BLaER1 (cell line): ENCODE data around the gene OR52E1.
"Not testable (repeated sequence)": the region's sequence is repeated elsewhere in the genome, so short reads cannot be mapped to it uniquely, and the experiment has no call there.

Source experiments
- H3K27ac ChIP-seq: shearing (Covaris generic); formaldehyde crosslinking; 2 replicates; pipeline ENCODE4 v1.8.1; 2022
- H3K27me3 ChIP-seq: shearing (Covaris generic); formaldehyde crosslinking; 2 replicates; pipeline ENCODE4 v1.8.1; 2022
- H3K36me3 ChIP-seq: shearing (Covaris generic); formaldehyde crosslinking; 2 replicates; pipeline ENCODE4 v1.8.1; 2022
- H3K4me1 ChIP-seq: shearing (Covaris generic); formaldehyde crosslinking; 2 replicates; pipeline ENCODE4 v1.8.1; 2022
- H3K4me2 ChIP-seq: shearing (Covaris generic); formaldehyde crosslinking; 2 replicates; pipeline ENCODE4 v1.8.1; 2022
- H3K4me3 ChIP-seq: shearing (Covaris generic); formaldehyde crosslinking; 2 replicates; pipeline ENCODE4 v1.8.1; 2022
- H3K9ac ChIP-seq: shearing (Covaris generic); formaldehyde crosslinking; 2 replicates; pipeline ENCODE4 v1.8.1; 2022
- H3K9me3 ChIP-seq: shearing (Covaris generic); formaldehyde crosslinking; 2 replicates; pipeline ENCODE4 v1.8.1; 2022
- H4K20me1 ChIP-seq: shearing (Covaris generic); formaldehyde crosslinking; 2 replicates; pipeline ENCODE4 v1.8.1; 2022
- Cebpa-rat ChIP-seq: shearing (Covaris generic); IDR thresholded peaks from 2 replicates; pipeline ENCODE4 v1.8.1; 2022

The OR52E1 gene

DNA sequence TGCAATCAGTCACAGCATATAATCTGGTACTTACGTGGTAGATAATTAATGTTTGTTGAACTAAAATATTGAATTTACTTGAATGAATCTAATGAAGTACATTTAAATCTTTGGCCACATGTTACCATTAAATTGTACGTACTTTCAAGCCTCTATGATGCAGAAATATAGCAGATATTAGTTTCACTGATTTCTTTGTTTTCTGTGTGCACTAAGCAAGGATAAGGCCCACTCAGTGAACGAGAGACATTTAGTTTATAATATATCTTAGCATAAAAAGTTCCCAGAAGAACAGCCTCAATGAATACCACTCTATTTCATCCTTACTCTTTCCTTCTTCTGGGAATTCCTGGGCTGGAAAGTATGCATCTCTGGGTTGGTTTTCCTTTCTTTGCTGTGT, at the start of gene OR52E1:
TSS of gene OR52E1 (plus strand) at position 301 of the 400 bp plus-strand sequence.
- no peaks in the 10 kb centered on the region for H3K36me3 ChIP-seq
- TF ChIP-seq Cebpa-rat: no peak

DNA sequence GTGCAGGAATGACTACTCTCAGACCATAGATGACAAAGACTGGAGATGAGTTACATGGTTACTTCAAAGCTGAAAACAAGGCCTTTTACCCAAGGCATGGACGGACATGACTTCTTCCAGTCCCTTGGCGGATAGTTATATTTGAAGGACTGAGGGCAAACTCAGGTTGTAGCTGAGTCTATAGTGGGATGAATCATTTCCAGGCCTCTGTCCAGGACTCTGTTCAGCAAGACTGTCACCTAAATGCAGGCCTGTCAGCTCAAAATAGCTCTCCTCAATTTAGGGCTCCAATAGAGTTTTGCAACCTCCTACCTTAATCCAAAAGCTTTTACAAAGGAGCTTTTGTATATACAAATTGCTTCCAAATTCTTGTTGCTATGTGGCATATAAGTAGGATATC, 47.4 kb upstream of the OR52E1 start:
- Histone ChIP-seq H3K36me3 (no peaks in the 10 kb centered on the region), H3K4me2 (no peak overlapping the region), H3K4me3 (no peak overlapping the region), H3K27me3 (no peaks in the 10 kb centered on the region), H3K4me1 (no peaks in the 10 kb centered on the region), H3K9me3 (peaks cover 20% of the 10 kb centered on the region), H3K27ac (no peak overlapping the region), H4K20me1 (no peaks in the 10 kb centered on the region), H3K9ac (no peak overlapping the region)
- no peak for TF ChIP-seq Cebpa-rat

More for the DNA sequence above, at the start of gene OR52E1:
- Histone ChIP-seq H3K4me3 (no peak within 1 kb of the TSS), H3K9me3 (no peaks in the 10 kb centered on the region), H4K20me1 (no peaks in the 10 kb centered on the region), H3K4me2 (no peak within 1 kb of the TSS), H3K27ac (no peak within 1 kb of the TSS), H3K9ac (no peak within 1 kb of the TSS), H3K27me3 (no peaks in the 10 kb centered on the region), H3K4me1 (no peaks in the 10 kb centered on the region)

DNA sequence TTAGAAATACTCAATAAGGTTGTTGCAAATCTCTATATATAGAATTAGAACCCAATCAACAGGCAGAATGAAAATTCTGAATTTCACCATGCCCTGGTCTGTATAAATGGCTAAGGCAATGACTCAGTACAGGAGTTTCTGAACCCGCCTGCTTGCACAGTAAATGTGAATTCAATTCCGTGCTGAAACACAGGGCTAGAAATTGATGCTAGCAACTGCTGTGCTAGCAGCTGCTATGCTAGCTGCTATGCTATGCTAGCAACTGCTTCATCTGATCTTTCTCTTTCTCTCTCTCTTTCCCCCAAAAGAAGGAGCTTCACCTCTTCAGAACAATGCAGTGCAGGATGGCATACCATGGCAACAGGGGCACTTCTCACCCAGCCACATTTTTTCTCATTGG, 32.7 kb upstream of the OR52E1 start:
- no peak overlapping the region for H3K9ac ChIP-seq
- H3K4me2 ChIP-seq: no peak overlapping the region
- no peak overlapping the region for H3K4me3 ChIP-seq
- no peaks in the 10 kb centered on the region for H3K9me3 ChIP-seq
- no peaks in the 10 kb centered on the region for H3K4me1 ChIP-seq
- no peaks in the 10 kb centered on the region for H4K20me1 ChIP-seq
- TF ChIP-seq Cebpa-rat: no peak
- no peaks in the 10 kb centered on the region for H3K36me3 ChIP-seq
- H3K27ac ChIP-seq: no peak overlapping the region
- H3K27me3 ChIP-seq: no peaks in the 10 kb centered on the region

DNA sequence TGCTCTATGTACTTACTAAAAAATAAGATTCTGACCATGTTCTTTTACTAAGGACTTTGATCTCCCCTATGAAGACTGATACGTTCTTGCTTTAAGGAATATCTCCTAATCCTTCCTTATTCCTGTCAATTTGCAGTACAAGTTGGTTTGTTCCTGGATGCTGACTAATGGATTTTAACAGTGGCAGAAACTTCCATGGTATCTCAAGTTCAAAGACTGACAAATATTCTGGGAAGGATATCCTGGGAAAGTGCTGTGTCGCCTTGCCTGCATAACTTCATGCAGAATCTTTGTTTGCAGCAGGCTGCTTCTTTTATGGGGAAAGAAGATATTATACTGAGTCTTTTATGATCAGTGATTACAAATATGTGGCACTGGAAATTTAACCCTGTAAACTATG, 31.4 kb upstream of the OR52E1 start:
- H3K27me3 ChIP-seq: no peaks in the 10 kb centered on the region
- H3K36me3 ChIP-seq: no peaks in the 10 kb centered on the region
- no peak overlapping the region for H3K27ac ChIP-seq
- no peaks in the 10 kb centered on the region for H3K9me3 ChIP-seq
- H3K4me1 ChIP-seq: no peaks in the 10 kb centered on the region
- H3K4me2 ChIP-seq: no peak overlapping the region
- no peak for TF ChIP-seq Cebpa-rat
- no peak overlapping the region for H3K9ac ChIP-seq
- no peaks in the 10 kb centered on the region for H4K20me1 ChIP-seq
- no peak overlapping the region for H3K4me3 ChIP-seq

- H4K20me1 ChIP-seq: no peaks in the 10 kb centered on the region
- H3K27me3 ChIP-seq: no peaks in the 10 kb centered on the region
- no peak overlapping the region for H3K4me3 ChIP-seq
These were observed 31.0 kb upstream of the OR52E1 start for GRCh38 chr11:5038341-5038740.

GRCh38 chr11:5040876-5041275, 28.5 kb upstream of the OR52E1 start:
- Histone ChIP-seq H3K9ac (no peak overlapping the region), H4K20me1 (no peaks in the 10 kb centered on the region), H3K9me3 (no peaks in the 10 kb centered on the region), H3K27ac (no peak overlapping the region), H3K4me2 (no peak overlapping the region), H3K4me3 (no peak overlapping the region), H3K4me1 (no peaks in the 10 kb centered on the region), H3K27me3 (no peaks in the 10 kb centered on the region), H3K36me3 (no peaks in the 10 kb centered on the region)
- no peak for TF ChIP-seq Cebpa-rat

More at GRCh38 chr11:5038341-5038740, 31.0 kb upstream of the OR52E1 start:
- no peak overlapping the region for H3K9ac ChIP-seq
- H3K36me3 ChIP-seq: no peaks in the 10 kb centered on the region
- no peaks in the 10 kb centered on the region for H3K9me3 ChIP-seq
- H3K4me2 ChIP-seq: no peak overlapping the region
- H3K4me1 ChIP-seq: no peaks in the 10 kb centered on the region
- H3K27ac ChIP-seq: no peak overlapping the region
- no peak for TF ChIP-seq Cebpa-rat

GRCh38 chr11:5042091-5042490, 27.3 kb upstream of the OR52E1 start:
- Histone ChIP-seq H3K4me2 (no peak overlapping the region), H3K4me1 (no peaks in the 10 kb centered on the region), H3K4me3 (no peak overlapping the region), H3K36me3 (no peaks in the 10 kb centered on the region), H3K9ac (no peak overlapping the region), H4K20me1 (no peaks in the 10 kb centered on the region), H3K27me3 (no peaks in the 10 kb centered on the region), H3K9me3 (no peaks in the 10 kb centered on the region), H3K27ac (no peak overlapping the region)
- TF ChIP-seq Cebpa-rat: no peak

- TF ChIP-seq Cebpa-rat: no peak
- no peak overlapping the region for H3K9ac ChIP-seq
- no peaks in the 10 kb centered on the region for H3K9me3 ChIP-seq
- no peak overlapping the region for H3K4me3 ChIP-seq
- no peaks in the 10 kb centered on the region for H3K36me3 ChIP-seq
- H4K20me1 ChIP-seq: no peaks in the 10 kb centered on the region
- no peaks in the 10 kb centered on the region for H3K4me1 ChIP-seq
- no peaks in the 10 kb centered on the region for H3K27me3 ChIP-seq
- no peak overlapping the region for H3K27ac ChIP-seq
- no peak overlapping the region for H3K4me2 ChIP-seq
These were observed 26.0 kb upstream of the OR52E1 start for GRCh38 chr11:5043380-5043779.

DNA sequence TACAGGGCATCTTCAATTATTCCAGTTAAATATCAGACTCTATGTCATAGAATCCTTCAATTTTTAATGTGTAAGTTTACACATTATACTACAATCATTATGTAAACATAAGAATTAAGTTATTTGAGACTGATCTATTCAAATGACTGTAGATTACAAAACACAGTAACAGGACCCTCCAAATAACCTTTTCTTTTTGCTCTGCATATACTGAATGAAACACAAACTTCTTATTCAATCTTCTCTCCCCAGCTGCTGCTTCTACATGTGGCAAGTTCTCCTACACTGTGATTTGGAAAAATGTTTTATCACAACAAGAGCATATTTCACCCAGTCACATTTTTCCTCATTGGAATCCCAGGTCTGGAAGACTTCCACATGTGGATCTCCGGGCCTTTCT, 23.1 kb upstream of the OR52E1 start, which contains the start of gene OR52J3:
TSS of gene OR52J3 (plus strand) at position 301 of the 400 bp plus-strand sequence. CDS start at position 301, 0 bp downstream.
- no peak within 1 kb of the TSS for H3K9ac ChIP-seq
- H3K4me2 ChIP-seq: no peak within 1 kb of the TSS
- TF ChIP-seq Cebpa-rat: no peak
- H3K4me1 ChIP-seq: no peaks in the 10 kb centered on the region
- H3K9me3 ChIP-seq: no peaks in the 10 kb centered on the region
- no peaks in the 10 kb centered on the region for H3K36me3 ChIP-seq
- no peak within 1 kb of the TSS for H3K4me3 ChIP-seq
- H3K27ac ChIP-seq: no peak within 1 kb of the TSS
- no peaks in the 10 kb centered on the region for H4K20me1 ChIP-seq
- H3K27me3 ChIP-seq: no peaks in the 10 kb centered on the region

DNA sequence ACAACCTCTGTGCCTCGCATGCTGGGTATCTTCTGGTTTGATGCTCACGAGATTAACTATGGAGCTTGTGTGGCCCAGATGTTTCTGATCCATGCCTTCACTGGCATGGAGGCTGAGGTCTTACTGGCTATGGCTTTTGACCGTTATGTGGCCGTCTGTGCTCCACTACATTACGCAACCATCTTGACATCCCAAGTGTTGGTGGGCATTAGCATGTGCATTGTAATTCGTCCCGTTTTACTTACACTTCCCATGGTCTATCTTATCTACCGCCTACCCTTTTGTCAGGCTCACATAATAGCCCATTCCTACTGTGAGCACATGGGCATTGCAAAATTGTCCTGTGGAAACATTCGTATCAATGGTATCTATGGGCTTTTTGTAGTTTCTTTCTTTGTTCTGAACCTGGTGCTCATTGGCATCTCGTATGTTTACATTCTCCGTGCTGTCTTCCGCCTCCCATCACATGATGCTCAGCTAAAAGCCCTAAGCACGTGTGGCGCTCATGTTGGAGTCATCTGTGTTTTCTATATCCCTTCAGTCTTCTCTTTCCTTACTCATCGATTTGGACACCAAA, 22.5 kb upstream of the OR52E1 start:
- Histone ChIP-seq H3K27me3 (no peaks in the 10 kb centered on the region), H4K20me1 (no peaks in the 10 kb centered on the region), H3K4me3 (no peak overlapping the region), H3K27ac (no peak overlapping the region), H3K36me3 (no peaks in the 10 kb centered on the region), H3K4me1 (no peaks in the 10 kb centered on the region), H3K4me2 (no peak overlapping the region), H3K9ac (no peak overlapping the region), H3K9me3 (no peaks in the 10 kb centered on the region)
- TF ChIP-seq Cebpa-rat: no peak

DNA sequence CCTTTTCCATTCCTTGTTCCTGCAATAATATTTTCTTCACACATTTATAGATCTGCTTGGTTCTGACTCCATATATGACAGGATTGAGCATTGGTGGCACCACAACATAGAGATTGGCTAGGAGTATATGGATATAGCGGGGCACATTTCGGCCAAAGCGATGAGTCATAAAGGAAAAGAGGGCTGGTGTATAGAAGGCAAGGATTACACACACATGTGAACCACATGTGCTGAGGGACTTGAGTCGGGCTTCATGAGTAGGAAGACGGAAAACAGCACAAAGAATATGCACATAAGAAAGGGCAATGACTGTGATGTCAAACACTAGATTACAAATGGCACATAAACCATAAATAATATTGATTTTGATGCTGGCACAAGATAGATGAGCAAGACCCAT, 10.7 kb upstream of the OR52E1 start:
- H3K9ac ChIP-seq, H3K4me1 ChIP-seq, H4K20me1 ChIP-seq, H3K27me3 ChIP-seq, H3K4me3 ChIP-seq, H3K4me2 ChIP-seq, H3K36me3 ChIP-seq, H3K27ac ChIP-seq, H3K9me3 ChIP-seq: not testable (repeated sequence)
